Measurements from ENCODE around the gene TRIM7. TPM values are rescaled to one million over a fixed set of nuclear protein-coding genes. Genes with fewer than 3 reads are reported as not detected.

The TRIM7 gene
- total and polyA plus RNA-seq, 9 of the 15 experiments (the other 6 are each of a cell fraction or from before 2014, with no cell fraction given), result 2.6 to 14.9 (median 8.9) TPM

DNA sequence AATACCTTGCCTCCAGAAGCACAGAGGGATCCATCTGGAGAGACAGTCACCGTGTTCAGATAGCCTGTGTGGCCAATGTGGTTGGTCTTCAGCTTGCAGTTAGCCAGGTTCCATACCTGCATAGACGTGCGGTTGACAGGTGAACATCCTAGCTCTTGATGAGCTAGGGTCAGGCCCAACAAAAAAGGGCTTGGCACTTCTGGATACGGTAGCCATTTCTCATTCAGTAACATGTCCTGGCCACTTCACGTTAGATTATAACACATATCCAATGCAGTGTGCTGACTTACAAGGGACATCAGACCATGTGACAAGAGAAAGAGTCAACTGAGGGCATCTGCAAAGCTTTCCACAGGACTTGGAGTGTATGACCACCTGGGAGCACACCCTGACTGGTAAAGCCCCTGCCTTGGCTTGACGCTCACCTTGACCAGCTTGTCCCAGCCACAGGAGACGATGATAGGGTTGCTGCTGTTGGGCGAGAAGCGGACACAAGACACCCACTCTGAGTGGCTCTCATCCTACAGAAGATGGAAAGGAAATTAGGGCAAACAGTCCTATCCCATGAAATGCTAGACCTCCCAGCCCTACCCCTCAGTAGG, 34.2 kb upstream of the TRIM7 start:
- in situ Hi-C loops (cut with MboI), result no loop called here
- BruUV-seq (replicated peaks), result no TSS peak
- no peak for FAIRE-seq

DNA sequence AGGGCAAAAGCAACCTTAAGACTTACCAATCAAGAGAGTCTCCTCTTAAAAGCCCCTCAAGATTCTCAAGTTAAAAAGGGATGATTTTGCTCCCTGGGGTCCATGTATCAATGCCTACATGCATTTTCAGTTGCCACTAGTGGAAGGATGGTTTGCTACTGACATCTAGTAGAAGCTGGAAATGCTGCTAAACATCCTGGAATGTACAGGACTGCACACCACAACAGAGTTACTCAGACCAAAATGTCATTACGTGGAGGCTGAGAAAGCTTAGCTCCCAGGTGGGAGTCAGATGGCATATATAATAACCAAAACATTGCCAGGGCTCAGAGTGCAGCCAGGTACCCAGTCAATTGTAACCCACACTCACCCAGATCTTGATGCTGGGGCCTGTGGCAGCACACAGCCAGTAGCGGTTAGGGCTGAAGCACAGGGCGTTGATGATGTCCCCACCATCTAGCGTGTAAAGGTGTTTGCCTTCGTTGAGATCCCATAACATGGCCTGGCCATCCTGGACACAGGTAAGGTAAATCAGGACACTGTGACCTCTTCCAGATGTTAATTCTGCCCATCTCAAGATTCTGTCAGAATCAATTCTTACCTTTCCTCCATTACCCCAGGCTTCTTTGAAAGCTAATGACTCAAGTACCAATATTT, 32.9 kb upstream of the TRIM7 start:
- peaks cover 62% of the 10 kb centered on the region for H4K20me1 ChIP-seq (replicated peaks; ENCODE audit: control insufficient read depth, insufficient read depth, low read length)
- in situ Hi-C loops (cut with MboI), result no loop called here
- TF ChIP-seq, protein P1, sequence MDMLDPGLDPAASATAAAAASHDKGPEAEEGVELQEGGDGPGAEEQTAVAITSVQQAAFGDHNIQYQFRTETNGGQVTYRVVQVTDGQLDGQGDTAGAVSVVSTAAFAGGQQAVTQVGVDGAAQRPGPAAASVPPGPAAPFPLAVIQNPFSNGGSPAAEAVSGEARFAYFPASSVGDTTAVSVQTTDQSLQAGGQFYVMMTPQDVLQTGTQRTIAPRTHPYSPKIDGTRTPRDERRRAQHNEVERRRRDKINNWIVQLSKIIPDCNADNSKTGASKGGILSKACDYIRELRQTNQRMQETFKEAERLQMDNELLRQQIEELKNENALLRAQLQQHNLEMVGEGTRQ (CRISPR knock-in tag; IDR thresholded peaks at IDR 0.05), result no peak
- TF ChIP-seq FOXK2 (conservative IDR thresholded peaks at IDR 0.05 in 1 of 2, IDR thresholded peaks at IDR 0.05 in 1 of 2; ENCODE audit: low read depth in 2 of 2), result no peak
- no peak for TF ChIP-seq YBX1 (IDR thresholded peaks at IDR 0.05)
- no peak for TF ChIP-seq ELF1 (tag; IDR thresholded peaks at IDR 0.05)
- no peak for TF ChIP-seq ERF (CRISPR knock-in tag; IDR thresholded peaks at IDR 0.05)
- no peak for TF ChIP-seq HOXB6 (CRISPR knock-in tag; IDR thresholded peaks at IDR 0.05; ENCODE audit: borderline replicate concordance)
- no peak for TF ChIP-seq RHOXF2B (CRISPR knock-in tag; conservative IDR thresholded peaks at IDR 0.05)
- no peak for TF ChIP-seq BDP1 (IDR thresholded peaks at IDR 0.05; ENCODE audit: insufficient read depth, insufficient read length)
- no peak for TF ChIP-seq HNRNPUL1 (IDR thresholded peaks at IDR 0.05; ENCODE audit: low read length)
- no peak for TF ChIP-seq C11orf30 (IDR thresholded peaks at IDR 0.05; ENCODE audit: low read depth)
- TF ChIP-seq ZNF75A (CRISPR knock-in tag; IDR thresholded peaks at IDR 0.05), result no peak
- TF ChIP-seq ILF3 (IDR thresholded peaks at IDR 0.05; ENCODE audit: borderline replicate concordance), result 0 out of 2 replicates have a peak, but pooled peaks have one; percentile 9
- TF ChIP-seq ARID2 (IDR thresholded peaks at IDR 0.05), result no peak

More for the DNA sequence above, 34.2 kb upstream of the TRIM7 start:
- Histone ChIP-seq H3K9ac (ENCODE audit: insufficient read depth in 1 of 2, low read depth in 2 of 2, low read length in 2 of 2) (peak overlapping the region in 1 of 2 experiments; percentile 80; a peak in 2 of 4 replicates), H3K27ac (ENCODE audit: extremely low read depth, low read depth, low read length) (peak overlapping the region; percentile 41; the same call in 2 of the 3 replicates), H3K4me3 (no peak overlapping the region), H3K9me3 (replicated peaks; ENCODE audit: control insufficient read depth, insufficient read depth, low read depth, low read length) (no peaks in the 10 kb centered on the region), H3K4me2 (ENCODE audit: insufficient read depth, low read length) (peak overlapping the region; percentile 38), H3K9me1 (ENCODE audit: control insufficient read depth, insufficient read depth, low read length) (peaks cover 8% of the 10 kb centered on the region), H3K27me3 (ENCODE audit: control insufficient read depth in 2 of 2, insufficient read depth in 2 of 2, low read length in 2 of 2) (no peaks in the 10 kb centered on the region), H2AFZ (ENCODE audit: low read depth, low read length) (no peak overlapping the region), H3K79me2 (ENCODE audit: control insufficient read depth, insufficient read depth, low read length) (peaks cover 69% of the 10 kb centered on the region), H3K4me1 (replicated peaks in 1 of 2; ENCODE audit: control insufficient read depth in 2 of 2, insufficient read depth in 2 of 2, low read length in 2 of 2) (peaks cover 19 to 35% of the 10 kb centered on the region in 2 experiments; a peak in 4 of 5 replicates), H3K36me3 (ENCODE audit: control insufficient read depth, insufficient read depth, low read length) (peaks cover 91% of the 10 kb centered on the region), H4K20me1 (replicated peaks; ENCODE audit: control insufficient read depth, insufficient read depth, low read length) (peaks cover 67% of the 10 kb centered on the region)
- intact Hi-C loops (cut with micrococcal nuclease), result no loop called here
- TF ChIP-seq HNRNPL (IDR thresholded peaks at IDR 0.05; ENCODE audit: low read depth, low read length) (no peak), SUPT5H (IDR thresholded peaks at IDR 0.05) (peak; percentile 1; the same call in 1 of the 2 replicates), POLR2A (conservative IDR thresholded peaks at IDR 0.05) (peak; percentile 11), TCF3 (CRISPR knock-in tag; IDR thresholded peaks at IDR 0.05) (peak; percentile 4; the same call in 1 of the 2 replicates), SNIP1 (IDR thresholded peaks at IDR 0.05; ENCODE audit: low read depth) (no peak), POLR2AphosphoS2 (IDR thresholded peaks at IDR 0.05; ENCODE audit: low read length) (peak; percentile 82; the same call in 1 of the 2 replicates), POLR2B (IDR thresholded peaks at IDR 0.05; ENCODE audit: low read depth, partially characterized antibody) (peak; percentile 22)
- DNase-seq (ENCODE audit: extremely low read depth in 1 of 4, low spot score in 3 of 4) (no peak), ATAC-seq (no peak)
- POLR2A ChIA-PET, result interaction anchor here (0.6 to 17.5 kb wide), 5 partner anchors 8 to 1386 kb away, joined by 3 to 185 read pairs (median 4); partner anchors contain the start of gene TRIM52
- 92% methylated on average over 9 of the region's 9 CpGs for WGBS (ENCODE audit: insufficient coverage, low coverage, missing lambda C conversion rate)
- CTCF ChIA-PET (ENCODE audit: low intra/inter-chr PET ratio), result no interaction called here

More for the DNA sequence above, 32.9 kb upstream of the TRIM7 start:
- intact Hi-C loops (cut with micrococcal nuclease), result no loop called here
- Histone ChIP-seq H3K27me3 (ENCODE audit: control insufficient read depth in 2 of 2, insufficient read depth in 2 of 2, low read length in 2 of 2) (no peaks in the 10 kb centered on the region), H2AFZ (ENCODE audit: low read depth, low read length) (no peak overlapping the region), H3K9ac (ENCODE audit: insufficient read depth in 1 of 2, low read depth in 2 of 2, low read length in 2 of 2) (peak overlapping the region in 1 of 2 experiments; percentile 69; a peak in 2 of 4 replicates), H3K9me3 (replicated peaks; ENCODE audit: control insufficient read depth, insufficient read depth, low read depth, low read length) (no peaks in the 10 kb centered on the region), H3K36me3 (ENCODE audit: control insufficient read depth, insufficient read depth, low read length) (peaks cover 98% of the 10 kb centered on the region), H3K4me3 (no peak overlapping the region), H3K4me2 (ENCODE audit: insufficient read depth, low read length) (no peak overlapping the region), H3K79me2 (ENCODE audit: control insufficient read depth, insufficient read depth, low read length) (peaks cover 57% of the 10 kb centered on the region), H3K27ac (ENCODE audit: extremely low read depth, low read depth, low read length) (no peak overlapping the region; the same call in 2 of the 3 replicates), H3K4me1 (replicated peaks in 1 of 2; ENCODE audit: control insufficient read depth in 2 of 2, insufficient read depth in 2 of 2, low read length in 2 of 2) (peaks cover 19 to 37% of the 10 kb centered on the region in 2 experiments; a peak in 4 of 5 replicates), H3K9me1 (ENCODE audit: control insufficient read depth, insufficient read depth, low read length) (peaks cover 8% of the 10 kb centered on the region)
- ChIA-PET POLR2A (interaction anchor here (0.6 to 17.5 kb wide), 5 partner anchors 9 to 167 kb away, joined by 3 to 185 read pairs (median 3); partner anchors contain the start of genes TRIM41 and TRIM52), CTCF (ENCODE audit: low intra/inter-chr PET ratio) (no interaction called here)
- no TSS peak for BruUV-seq (replicated peaks)
- FAIRE-seq, result no peak
- ATAC-seq, result no peak
- no peak for DNase-seq (ENCODE audit: extremely low read depth in 1 of 4, low spot score in 3 of 4)
- WGBS (ENCODE audit: insufficient coverage, low coverage, missing lambda C conversion rate), result 90% methylated on average over 5 of the region's 5 CpGs
